Muscle layer of colon (tissue), 2 donors: Measurements from ENCODE around the gene MPND.

Source experiments
- H3K27ac ChIP-seq: one replicate; pipeline ENCODE4 v1.7.0; 2013; ENCODE audit warnings: low read depth, mild to moderate bottlenecking, low read length, moderate library complexity
- H3K27me3 ChIP-seq, 2 donors: one replicate each; pipeline ENCODE4 v1.7.0; 2013; ENCODE audit warnings: low read length in 2 of 2, mild to moderate bottlenecking in 2 of 2; ENCODE audit not compliant: insufficient read depth in 2 of 2, control insufficient read depth in 1 of 2
- H3K36me3 ChIP-seq: one replicate; pipeline ENCODE4 v1.7.0; 2013; ENCODE audit warnings: mild to moderate bottlenecking, low read length; ENCODE audit not compliant: insufficient read depth
- H3K4me1 ChIP-seq: one replicate; pipeline ENCODE4 v1.7.0; 2013; ENCODE audit warnings: mild to moderate bottlenecking, low read length; ENCODE audit not compliant: insufficient read depth
- H3K4me3 ChIP-seq, 2 donors: one replicate each; pipeline ENCODE4 v1.7.0; 2013; ENCODE audit warnings: low read length in 2 of 2, low read depth in 1 of 2, mild to moderate bottlenecking in 1 of 2, moderate library complexity in 1 of 2
- H3K9ac ChIP-seq: one replicate; pipeline ENCODE4 v1.7.0; 2013; ENCODE audit warnings: low read length
- H3K9me3 ChIP-seq: one replicate; pipeline ENCODE4 v1.7.0; 2013; ENCODE audit warnings: mild to moderate bottlenecking, low read length
- donor health status: abdominal sarcoma.
- donor health status: Adenocarcinoma of cecum.

The MPND gene

DNA sequence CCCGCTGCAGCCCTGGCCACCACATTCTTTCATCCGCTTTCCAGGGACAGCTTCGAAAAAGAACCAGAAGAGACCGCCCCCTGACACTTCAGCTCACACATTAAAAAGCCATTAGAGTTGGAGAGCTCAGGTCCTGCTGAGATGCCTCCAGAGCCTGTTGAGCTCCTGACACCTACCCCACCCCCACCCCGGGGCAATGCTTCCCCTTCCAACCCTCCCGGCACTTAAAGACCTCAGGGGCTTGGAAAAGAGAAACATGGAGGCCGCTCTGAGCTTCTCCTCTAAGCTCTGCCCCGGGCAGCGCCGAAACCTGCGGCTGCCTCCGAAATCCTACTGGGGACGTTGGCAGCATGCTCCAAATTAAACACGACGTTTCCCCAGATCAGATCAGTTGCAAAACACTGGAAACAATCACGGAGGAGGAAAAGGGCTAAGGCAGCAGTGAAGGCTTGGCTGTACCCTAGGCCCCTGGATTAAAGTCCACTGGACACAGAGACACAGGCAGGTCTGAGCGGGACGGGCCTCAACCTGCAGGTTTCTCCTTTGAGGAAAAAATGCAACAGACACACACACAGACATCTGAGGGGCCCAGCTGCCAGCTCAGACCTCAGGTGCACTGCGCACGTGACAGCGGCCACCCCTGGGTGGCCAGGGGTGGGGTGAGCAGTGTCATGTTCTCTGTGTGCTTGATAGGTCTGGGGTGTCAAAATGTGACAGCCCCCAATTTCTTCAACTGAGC, 47.4 kb downstream of the MPND start:
- H3K9me3 ChIP-seq, result no peaks in the 10 kb centered on the region
- H3K36me3 ChIP-seq, result peaks cover 3% of the 10 kb centered on the region
- H3K27ac ChIP-seq, result peak overlapping the region; percentile 77
- H3K4me1 ChIP-seq, result peaks cover 57% of the 10 kb centered on the region
- no peaks in the 10 kb centered on the region for H3K27me3 ChIP-seq
- peak overlapping the region in 1 of 2 donors; percentile 55 for H3K4me3 ChIP-seq
- H3K9ac ChIP-seq, result peak overlapping the region; percentile 11

DNA sequence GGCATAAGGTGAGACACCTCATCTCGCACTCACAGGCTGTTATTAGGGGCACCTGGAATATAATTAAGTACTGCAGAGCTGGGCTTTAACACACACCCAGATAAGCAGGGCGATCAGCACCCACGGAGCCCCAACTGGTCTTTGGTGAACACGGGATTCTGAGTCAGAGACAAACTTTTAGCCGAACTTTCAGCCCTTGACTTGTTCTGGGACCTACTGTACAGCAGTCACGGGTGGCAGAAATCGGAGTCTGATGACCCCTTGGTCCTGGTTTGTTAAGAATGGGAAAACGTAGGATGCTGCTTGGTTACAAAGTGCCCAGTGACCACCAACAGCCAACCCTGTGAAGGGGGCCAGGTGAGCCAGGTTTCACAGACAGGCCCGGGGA, 47.9 kb downstream of the MPND start:
- Histone ChIP-seq H3K9me3 (no peaks in the 10 kb centered on the region), H3K36me3 (no peaks in the 10 kb centered on the region), H3K27ac (peak overlapping the region; percentile 77), H3K4me1 (peaks cover 55% of the 10 kb centered on the region), H3K27me3 (no peaks in the 10 kb centered on the region), H3K4me3 (peak overlapping the region in 1 of 2 donors; percentile 55), H3K9ac (peak overlapping the region; percentile 11)

DNA sequence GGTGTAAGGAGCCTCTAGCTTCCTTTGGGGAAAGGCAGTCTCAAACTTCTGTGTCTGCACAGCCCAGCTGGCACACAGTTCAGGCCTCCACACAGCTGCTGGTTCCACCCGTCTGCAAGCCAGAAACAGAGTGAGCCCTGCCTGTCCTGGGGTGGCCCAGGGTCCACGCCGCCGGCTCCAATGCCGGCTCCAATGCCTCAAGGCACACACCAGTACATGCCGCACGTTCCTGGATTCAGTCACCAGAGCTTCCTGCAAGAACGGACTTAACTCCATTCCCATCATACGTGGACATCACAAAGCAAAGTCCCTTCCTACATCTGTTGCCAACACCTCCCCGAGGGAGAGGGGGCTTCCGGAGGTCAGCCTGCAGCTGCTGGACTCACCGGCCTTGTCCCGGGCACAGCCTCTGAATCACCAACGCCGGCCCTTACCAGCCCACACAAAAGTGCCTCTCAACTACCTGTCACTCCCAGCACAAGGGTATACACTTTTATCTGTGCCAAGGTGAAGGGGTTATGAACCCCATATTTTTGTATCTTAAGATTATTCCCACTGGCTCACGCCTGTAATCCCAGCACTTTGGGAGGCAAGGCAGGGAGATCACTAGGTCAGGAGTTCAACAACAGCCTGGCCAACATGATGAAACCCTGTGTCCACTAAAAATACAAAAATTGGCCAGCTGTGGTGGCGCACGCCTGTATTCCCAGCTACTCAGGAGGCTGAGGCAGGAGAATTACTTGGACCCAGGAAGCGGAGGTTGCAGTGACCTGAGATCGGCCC, 48.5 kb downstream of the MPND start:
- Histone ChIP-seq H3K27me3 (no peaks in the 10 kb centered on the region), H3K27ac (no peak overlapping the region), H3K9me3 (no peaks in the 10 kb centered on the region), H3K4me1 (peaks cover 59% of the 10 kb centered on the region), H3K4me3 (no peak overlapping the region), H3K9ac (peak overlapping the region; percentile 11), H3K36me3 (peaks cover 5% of the 10 kb centered on the region)

DNA sequence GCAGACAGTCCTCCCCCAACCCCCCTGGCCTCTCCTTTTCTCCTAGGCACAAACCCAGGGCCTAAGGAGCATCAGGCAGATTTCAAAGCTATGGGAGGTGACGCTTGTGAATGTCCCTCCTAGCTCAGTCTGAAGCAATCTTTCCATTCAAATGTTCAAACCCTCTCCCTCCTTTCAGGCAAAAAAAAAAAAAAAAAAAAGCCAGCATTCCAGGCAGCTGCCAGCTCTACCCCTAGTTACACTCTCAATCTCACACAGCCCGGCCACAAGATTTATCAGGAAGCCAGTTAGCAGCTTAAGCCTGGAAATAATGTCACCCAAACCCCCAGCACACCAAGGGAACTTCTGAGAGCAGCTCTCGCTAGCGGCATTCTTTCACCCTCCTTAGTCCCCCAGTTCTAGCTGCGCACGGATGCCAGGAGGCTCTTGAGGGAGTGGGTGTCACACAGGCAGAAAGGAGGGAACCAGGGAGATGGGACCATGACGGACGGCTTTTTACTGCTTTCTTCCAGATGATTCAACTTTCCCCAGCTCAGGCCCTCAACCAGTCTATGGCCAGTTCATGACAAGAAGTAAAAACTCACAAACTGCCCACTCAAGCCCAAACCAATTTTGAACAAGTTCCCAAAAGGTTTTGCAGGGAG, 50.7 kb downstream of the MPND start:
- Histone ChIP-seq H3K27ac (no peak overlapping the region), H3K36me3 (peaks cover 11% of the 10 kb centered on the region), H3K9ac (no peak overlapping the region), H3K27me3 (no peaks in the 10 kb centered on the region), H3K4me3 (no peak overlapping the region), H3K9me3 (no peaks in the 10 kb centered on the region), H3K4me1 (peaks cover 62% of the 10 kb centered on the region)

DNA sequence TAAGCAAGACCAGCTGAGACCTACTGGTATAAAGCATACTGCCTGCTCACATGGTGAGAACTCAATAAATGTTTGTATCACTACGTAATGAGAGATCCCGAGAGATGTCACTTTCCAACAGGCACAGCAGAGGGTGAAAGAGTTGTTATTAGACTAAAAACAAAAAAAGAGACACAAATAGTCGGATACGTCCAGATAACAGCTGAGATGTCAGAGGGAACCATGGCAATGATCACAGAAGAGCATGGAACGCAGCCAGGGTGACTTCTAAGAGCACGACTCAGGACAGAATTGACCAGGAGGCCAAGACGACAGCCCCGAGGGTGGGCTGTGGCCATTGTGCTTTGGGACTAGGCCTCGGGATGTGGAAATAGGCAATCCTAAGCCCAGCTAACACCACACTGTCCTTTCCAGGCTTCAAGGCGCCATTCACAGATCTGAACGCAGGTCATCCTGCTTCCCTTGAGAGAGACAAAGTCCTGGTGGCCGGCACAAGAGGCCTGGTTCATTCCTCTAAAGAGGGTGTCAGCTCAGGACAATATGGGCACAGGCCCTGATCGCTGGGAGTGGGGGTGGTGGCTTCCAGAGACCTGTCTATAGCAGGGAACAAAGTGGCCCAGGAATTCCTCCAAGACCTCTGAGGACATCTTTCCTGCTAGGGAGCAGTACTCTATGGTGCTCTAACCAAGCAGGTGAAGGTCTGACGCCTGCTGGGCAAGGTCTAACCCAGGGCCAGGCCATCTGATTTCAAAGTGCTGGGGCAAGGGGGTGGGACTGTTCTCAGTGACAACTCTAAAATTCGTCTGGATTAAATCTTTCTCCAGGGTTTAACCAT, 53.8 kb downstream of the MPND start:
- Histone ChIP-seq H3K27me3 (no peaks in the 10 kb centered on the region), H3K9ac (peak overlapping the region; percentile 39), H3K9me3 (no peaks in the 10 kb centered on the region), H3K4me3 (no peak overlapping the region), H3K36me3 (peaks cover 11% of the 10 kb centered on the region), H3K4me1 (peaks cover 45% of the 10 kb centered on the region), H3K27ac (no peak overlapping the region)

DNA sequence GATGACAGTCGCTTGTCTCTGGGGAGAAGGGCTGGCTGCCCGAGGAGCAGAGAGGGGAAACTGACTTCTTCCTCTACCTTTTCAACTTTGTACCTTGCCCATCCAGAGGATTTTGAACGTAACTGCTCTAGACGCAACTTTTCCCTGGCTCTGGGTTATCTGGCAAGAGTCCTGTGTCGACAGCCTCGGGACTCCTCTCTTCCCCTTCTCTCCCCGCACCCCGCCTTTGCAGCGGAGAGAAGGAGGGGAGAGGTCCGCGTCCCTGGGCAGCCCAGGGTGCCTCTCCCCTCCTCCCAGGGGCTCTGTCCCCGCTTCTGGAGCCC, 56.4 kb downstream of the MPND start:
- H3K27ac ChIP-seq, result peak overlapping the region; percentile 82
- peaks cover 42% of the 10 kb centered on the region for H3K4me1 ChIP-seq
- peaks cover 11% of the 10 kb centered on the region for H3K36me3 ChIP-seq
- no peaks in the 10 kb centered on the region for H3K9me3 ChIP-seq
- no peaks in the 10 kb centered on the region for H3K27me3 ChIP-seq
- peak overlapping the region; percentile 81 to 95 for H3K4me3 ChIP-seq
- H3K9ac ChIP-seq, result peak overlapping the region; percentile 81

DNA sequence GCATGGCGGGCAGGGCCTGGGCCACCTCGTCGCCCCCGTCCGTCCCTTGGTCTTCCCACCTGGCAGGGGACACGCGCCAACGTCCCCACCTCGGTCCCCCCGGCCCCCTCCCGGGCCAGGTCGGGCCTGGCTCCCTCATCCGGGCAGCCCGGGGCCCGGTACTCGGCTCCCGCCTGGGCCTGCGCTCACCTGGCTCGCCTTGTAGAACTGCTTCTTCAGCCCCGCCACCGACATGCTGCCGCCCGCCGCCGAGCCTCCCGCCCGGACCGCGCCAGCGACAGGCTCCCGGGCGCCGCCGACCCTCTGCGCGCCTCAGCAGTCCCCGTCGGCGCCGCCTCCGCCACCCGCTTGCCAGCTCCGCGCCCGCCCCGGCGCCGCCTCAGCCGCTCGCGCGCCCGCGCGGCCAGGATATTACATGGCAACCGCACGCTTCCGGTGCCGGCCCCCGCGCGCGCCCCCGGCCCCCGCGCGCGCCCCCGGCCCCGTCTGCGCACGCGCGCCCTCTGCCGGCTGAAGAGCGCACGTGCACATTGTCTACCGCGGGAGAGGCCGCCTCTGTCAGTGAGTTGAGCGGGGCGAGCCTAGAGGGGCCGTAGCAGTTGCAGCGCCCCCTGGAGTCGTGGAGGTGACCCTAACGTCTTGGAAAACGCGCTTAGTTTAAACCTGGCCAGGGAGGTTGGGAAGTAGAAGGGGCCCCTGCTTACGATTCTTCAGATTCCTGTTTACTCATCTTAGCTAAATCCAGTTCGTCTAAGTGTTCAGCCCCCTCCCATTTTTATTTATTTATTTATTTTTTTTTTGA, 57.0 kb downstream of the MPND start, which contains the start of gene SH3GL1:
Gene SH3GL1, minus strand, starts transcription at position 413 of the 802 bp plus-strand sequence. Its CDS starts 179 bp downstream, at position 234.
- H3K4me3 ChIP-seq, result peak within 1 kb of the TSS; percentile 81 to 95
- H3K36me3 ChIP-seq, result peaks cover 11% of the 10 kb centered on the region
- H3K27ac ChIP-seq, result peak within 1 kb of the TSS; percentile 82
- H3K4me1 ChIP-seq, result peaks cover 41% of the 10 kb centered on the region
- H3K9me3 ChIP-seq, result no peaks in the 10 kb centered on the region
- H3K27me3 ChIP-seq, result no peaks in the 10 kb centered on the region
- H3K9ac ChIP-seq, result peak within 1 kb of the TSS; percentile 81

DNA sequence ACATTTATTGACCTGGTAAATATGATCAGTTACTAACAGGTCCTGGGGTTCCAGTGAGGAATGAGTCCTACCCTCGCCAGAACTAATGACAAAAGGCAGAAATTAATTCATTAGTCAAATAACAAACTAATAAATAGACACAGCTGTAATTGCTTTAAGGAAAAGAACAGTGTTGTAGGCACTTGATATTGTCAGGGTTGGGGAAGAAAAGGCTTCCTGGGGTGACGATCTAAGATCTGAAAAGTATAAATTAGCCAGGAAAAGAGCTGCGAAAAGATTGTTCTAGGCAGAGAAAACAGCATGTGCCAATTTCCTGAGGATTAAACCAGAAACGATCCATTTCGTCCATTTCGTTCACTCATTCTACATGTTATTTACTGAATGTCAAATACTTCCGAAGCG, 58.4 kb downstream of the MPND start:
- peak overlapping the region in 1 of 2 donors; percentile 62 for H3K4me3 ChIP-seq

DNA sequence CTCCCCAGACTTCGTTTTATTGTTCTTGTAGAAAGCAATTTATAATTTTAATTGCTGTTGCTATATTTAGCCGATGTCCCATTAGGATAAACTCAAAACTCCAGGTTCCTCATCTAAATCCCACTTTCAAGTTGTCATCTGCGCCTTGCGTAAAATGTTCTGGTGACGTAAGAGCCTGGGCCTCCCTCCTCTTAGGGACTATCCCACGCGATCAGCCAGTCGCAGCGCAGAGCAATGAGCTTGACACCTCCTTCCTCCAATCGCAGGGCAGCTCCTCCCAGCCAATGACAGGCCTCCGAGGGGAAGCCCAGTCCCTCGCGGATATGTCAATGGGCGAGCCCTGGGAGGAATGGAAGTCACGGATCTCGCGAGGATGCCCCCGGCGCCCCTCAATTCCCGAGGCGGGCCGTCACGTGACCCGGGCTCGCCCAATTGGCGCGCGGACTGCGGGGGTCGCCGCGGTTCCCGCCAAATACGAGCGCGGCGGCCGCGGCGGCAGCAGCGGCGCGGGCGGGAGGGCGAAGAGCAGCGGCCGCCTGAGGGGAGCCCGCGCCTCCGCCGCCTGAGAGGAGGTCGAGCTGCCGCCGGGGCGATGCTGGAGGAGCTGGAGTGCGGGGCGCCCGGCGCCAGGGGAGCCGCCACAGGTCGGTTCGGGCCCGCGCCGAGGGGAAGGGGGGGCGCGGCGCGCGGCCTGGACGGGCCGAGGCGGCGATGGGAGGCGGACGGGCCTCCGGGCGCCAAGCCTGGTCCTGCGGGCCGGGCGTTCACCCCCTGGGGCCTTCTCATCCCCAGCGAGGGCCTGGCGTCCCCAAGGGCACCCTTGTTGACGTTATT, 59.0 kb downstream of the MPND start, which contains the start of gene CHAF1A:
Gene CHAF1A, plus strand, starts transcription at position 470 of the 834 bp plus-strand sequence. Its CDS starts 123 bp downstream, at position 593.
- peak within 1 kb of the TSS; percentile 74 for H3K27ac ChIP-seq
- no peaks in the 10 kb centered on the region for H3K27me3 ChIP-seq
- peaks cover 32% of the 10 kb centered on the region for H3K4me1 ChIP-seq
- no peaks in the 10 kb centered on the region for H3K9me3 ChIP-seq
- peak within 1 kb of the TSS; percentile 54 to 75 for H3K4me3 ChIP-seq
- peaks cover under 1% of the 10 kb centered on the region for H3K36me3 ChIP-seq
- H3K9ac ChIP-seq, result peak within 1 kb of the TSS; percentile 55

More for the DNA sequence above, 58.4 kb downstream of the MPND start:
- Histone ChIP-seq H3K36me3 (peaks cover 7% of the 10 kb centered on the region), H3K9ac (peak overlapping the region; percentile 55), H3K27ac (peak overlapping the region; percentile 74), H3K4me1 (peaks cover 38% of the 10 kb centered on the region), H3K9me3 (no peaks in the 10 kb centered on the region), H3K27me3 (no peaks in the 10 kb centered on the region)
